NCI-H2029 (cell line): ENCODE results near the gene TCFL5.
"Not testable (repeated sequence)": the region's sequence is repeated elsewhere in the genome, so short reads cannot be mapped to it uniquely, and the experiment has no call there.

ENCODE experiments used
- DNase-seq: peaks from one replicate; lab custom pipeline; 2025; lab: John Stamatoyannopoulos, UW

TCFL5 gene

DNA sequence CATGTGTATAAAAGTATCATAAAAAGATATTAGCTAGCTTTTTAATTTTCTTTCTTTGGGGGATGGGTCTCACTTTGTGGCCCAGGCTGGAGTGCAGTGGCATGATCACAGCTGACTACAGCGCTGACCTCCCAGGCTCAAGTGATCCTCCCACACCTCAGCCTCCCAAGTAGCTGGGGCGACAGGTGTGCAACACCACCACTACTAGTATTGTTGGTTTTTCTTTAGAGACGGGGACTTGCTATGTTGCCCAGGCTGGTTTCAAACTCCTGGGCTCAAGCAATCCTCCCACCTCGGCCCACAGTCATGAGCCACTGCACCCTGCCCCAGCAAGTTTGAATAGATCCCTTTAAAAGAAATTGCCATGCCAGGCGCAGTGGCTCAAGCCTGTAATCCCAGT, 6.5 kb downstream of the TCFL5 start:
- DNase-seq: no peak

DNA sequence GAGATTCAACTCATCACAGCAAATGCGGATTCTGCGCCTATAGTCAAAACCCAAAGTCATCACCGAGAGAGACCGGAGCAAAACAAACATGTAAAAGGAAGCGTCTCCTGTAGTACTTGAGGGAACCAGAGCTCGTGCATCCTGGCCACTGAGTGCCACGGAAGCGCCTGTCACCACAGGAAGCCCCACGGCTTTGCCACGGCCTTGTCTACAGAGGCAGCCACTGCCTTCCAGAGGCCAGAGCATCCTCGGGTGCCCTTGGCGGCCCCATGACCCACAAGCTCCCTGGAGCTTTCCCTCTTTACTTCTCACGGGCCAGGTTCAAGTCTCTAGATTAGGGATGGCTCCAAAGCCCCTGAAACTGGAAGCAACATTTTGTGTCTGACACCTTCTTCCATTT, 7.5 kb downstream of the TCFL5 start:
- no peak for DNase-seq

DNA sequence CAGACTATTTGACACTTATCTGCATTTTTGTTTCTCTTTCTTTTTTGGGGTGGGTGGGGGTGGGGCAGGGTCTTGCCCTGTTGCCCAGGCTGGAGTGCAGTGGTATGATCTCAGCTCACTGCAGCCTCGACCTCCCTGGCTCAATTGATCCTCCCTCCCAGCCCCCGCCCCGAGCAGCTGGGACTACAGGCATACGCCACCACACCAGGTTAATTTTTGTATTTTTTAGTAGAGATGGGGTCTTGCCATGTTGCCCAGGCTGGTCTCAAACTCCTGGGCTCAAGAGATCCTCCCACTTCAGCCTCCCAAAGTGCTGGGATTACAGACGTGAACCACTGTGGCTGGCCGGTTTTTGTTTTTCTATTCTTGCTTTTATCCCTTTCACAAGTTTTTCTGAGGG, 8.3 kb downstream of the TCFL5 start:
- not testable (repeated sequence) for DNase-seq

DNA sequence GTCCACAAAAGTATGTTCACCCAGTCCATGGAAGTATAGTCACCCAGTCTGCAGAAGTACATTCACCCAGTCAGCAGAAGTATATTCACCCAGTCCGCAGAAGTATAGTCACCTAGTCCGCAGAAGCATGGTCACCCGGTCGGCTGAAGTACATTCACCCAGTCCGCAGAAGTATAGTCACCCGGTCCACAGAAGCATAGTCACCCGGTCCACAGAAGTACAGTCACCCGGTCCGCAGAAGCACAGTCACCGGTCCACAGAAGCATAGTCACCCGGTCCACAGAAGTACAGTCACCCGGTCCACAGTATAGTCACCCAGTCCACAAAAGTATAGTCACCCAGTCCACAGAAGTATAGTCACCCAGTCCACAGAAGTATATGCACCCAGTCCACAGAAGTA, 8.8 kb downstream of the TCFL5 start:
- DNase-seq: no peak

DNA sequence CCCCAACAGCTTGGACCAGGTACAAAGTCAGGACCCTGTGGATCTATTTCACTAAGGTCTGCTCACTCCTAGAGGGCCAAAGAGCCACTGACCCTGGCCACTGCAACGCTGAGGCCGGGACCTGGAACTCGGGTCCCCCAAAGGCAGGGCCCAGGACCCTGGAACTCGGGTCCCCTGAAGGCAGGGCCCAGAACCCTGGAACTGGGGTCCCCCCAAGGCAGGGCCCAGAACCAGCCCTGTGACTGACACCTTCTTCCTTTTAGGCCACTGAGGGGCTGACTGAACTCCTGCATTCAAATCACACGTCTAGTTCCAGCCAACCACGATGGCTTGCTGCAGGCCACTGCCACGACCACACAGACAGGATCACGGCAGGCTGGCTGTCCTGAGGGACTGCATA, 9.4 kb downstream of the TCFL5 start:
- no peak for DNase-seq

DNA sequence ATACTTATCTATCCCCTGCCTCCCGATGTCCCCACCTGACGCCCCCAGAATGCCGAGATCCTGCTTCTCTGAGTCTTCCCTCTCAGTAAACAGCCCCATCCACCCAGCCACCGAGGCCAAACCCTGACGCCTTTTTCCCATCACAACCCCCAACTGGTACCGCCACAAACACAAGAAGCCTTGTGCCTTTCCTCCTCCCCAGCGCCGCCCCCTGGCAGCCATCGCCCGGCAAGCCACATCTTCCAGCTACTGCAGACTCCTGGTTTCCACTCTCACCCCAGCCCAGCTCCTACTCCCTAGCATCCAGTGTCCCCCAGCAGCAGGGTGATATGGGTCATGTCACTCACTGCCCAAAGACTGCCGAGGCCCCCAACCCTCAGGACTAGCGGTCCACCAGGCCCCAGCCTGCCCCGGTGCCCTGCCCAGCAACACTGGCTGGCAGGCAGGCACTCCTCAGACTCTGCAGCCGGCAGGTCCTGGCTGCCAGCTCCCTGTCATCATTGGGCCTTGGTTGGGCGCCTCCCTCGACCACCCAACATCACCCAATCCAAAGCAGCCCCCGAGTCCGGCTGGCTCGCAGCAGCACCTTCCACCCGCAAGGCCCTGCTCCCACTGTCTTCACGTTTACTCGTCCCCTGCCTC, 11.2 kb downstream of the TCFL5 start:
- DNase-seq: no peak

DNA sequence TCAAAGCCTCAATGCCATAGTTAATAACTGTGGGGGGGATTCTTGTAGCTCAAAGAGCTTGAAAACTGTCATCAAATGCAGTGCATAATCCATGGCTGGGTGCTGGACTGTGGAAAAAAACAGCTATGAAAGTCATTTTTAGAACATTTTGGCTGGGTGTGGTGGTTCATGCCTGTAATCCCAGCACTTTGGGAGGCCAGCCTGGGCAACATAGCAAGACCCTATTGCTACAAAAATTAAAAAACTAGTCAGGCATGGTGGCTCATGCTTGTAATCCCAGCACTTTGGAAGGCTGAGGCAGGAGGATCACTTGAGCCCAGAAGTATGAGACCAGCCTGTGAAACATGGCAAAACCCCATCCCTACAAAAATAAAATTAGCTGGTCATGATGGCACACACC, 12.2 kb downstream of the TCFL5 start:
- DNase-seq: no peak

DNA sequence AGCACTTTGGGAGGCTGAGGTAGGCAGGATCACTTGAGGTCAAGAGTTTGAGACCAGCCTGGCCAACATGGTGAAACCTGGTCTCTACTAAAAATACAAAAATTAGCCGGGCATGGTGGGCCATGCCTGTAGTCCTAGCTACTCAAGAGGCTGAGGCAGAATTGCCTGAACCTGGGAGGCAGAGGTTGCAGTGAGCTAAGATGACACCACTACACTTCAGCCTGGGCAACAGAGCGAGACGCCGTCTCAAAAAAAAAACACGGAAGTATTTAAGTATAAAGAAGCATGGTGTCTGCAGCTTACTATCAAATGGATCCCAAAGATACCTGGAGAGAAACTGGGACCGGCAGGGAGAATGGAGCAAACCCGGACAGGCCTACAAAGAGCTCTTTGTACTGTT, 12.7 kb downstream of the TCFL5 start:
- DNase-seq: not testable (repeated sequence)

DNA sequence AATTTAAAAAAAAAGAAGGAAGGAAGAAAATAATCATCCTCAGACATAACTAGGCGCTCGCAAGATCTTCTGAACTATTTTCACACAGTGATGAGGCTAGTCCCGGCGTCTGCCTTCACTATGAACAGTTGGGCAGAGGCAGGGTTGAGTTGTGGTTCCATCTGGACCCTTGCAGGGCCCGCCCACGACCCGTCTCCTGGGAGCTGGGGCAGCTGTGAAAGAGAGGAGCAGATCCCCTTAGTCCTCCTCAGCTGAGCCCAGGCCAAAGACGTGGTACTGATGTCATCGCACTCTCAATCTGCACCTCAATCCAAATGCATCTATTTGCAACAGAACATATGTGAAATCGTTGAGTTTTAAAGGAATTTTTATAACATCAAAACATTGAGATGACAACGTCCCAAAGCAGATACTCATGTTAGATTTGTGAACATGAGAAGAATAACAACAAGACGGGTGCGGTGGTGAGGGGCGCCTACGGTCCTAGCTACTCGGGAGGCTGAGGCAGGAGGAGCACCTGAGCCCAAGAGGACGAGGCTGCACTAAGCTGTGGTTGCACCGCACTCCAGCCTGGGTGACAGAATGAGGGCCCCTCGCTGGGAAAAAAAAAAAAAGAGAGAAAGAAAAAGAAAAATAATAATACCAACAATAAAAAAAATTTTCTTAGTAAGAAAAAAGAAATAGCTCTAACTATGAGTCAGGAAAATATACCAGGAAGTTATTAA, 15.3 kb downstream of the TCFL5 start:
- no peak for DNase-seq

DNA sequence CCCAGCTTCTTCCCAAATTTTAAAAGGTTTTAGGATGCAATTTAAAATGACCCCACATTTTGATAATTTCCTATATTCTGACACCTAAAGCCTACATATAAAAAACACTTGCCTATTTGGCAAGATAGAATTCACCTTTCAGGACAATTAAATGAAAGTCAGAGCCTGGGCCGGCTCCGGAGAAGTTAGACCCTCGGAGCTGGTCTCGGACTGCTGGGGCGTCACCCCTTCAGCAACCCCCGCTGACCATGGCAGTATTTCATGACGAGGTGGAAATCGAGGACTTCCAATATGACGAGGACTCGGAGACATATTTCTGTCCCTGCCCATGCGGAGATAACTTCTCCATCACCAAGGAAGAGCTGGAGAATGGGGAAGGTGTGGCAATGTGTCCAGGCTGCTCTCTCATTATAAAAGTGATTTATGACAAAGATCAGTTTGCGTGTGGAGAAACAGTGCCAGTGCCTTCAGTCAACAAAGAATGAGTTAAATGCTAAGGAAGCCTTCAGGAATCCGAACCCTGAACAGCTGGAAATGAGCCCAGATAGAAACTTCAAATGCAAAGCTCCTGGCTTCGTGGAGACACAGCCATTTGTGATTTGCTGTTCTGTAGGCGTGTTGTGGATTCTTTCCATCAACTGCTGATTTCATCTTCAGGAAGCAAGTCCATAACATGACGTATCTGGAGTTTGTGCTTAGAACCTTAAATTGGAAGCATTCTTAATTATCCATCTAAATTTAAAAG, 16.0 kb downstream of the TCFL5 start:
- DNase-seq: no peak

DNA sequence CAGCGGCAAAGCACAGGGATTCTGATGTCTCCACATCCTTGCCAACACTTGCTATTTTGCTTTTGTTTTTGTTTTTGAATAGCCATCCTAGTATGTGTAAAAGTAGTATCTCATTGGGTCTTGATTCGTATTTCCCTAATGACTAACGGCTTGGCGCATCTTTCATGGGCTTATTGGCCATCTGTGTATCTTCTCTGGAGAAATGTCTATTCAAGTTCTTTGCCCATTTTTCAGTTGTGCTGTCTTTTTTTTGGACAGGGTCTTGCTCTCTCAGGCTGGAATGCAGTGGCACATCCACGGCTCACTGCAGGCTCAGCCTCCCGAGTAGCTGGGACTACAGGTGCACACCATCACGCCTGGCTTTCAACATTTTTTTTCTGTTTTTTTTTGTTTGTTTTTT, 17.4 kb downstream of the TCFL5 start:
- DNase-seq: no peak

DNA sequence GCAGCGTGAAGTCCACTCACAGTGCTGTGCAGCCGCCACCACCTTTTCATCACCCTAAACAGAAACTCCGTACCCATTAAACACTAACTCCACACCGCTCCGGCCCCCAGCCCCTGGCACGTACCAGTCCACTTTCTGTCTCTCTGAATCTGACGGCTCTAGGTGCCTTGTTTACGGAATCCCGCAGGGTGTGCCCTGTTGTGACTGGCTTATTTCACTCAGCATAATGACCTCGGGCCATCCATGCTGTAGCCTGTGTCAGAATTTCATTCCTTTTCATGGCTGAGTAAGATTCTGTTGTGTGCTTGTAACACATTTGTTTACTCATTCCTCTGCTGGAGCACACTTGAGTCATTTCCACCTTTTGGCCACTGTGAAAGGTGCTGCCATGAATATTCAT, 18.0 kb downstream of the TCFL5 start:
- DNase-seq: no peak

DNA sequence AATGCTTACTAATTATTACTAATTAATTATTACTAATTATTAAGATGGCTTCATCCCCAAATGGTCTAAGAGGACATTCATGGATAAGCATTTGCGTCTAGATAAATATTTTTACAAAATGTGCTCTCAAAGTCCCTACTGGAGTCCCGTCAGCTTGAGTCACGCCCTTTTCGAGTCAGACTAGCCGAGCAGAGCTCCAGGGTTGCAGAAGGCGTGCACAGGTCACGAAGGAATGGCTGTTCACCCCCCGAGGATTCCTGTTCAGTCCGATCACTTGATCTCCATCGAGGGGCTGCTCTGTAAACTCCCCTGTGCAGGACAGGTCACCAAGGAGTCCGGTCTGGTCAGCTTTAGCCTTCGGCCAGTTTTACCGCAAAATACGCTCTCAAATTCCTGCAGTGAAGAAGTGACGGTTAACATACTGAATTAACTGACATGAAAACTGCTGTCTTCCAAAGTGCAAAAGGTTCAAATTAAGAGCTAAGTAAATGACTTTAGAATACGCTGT, 19.9 kb downstream of the TCFL5 start:
- DNase-seq: no peak

DNA sequence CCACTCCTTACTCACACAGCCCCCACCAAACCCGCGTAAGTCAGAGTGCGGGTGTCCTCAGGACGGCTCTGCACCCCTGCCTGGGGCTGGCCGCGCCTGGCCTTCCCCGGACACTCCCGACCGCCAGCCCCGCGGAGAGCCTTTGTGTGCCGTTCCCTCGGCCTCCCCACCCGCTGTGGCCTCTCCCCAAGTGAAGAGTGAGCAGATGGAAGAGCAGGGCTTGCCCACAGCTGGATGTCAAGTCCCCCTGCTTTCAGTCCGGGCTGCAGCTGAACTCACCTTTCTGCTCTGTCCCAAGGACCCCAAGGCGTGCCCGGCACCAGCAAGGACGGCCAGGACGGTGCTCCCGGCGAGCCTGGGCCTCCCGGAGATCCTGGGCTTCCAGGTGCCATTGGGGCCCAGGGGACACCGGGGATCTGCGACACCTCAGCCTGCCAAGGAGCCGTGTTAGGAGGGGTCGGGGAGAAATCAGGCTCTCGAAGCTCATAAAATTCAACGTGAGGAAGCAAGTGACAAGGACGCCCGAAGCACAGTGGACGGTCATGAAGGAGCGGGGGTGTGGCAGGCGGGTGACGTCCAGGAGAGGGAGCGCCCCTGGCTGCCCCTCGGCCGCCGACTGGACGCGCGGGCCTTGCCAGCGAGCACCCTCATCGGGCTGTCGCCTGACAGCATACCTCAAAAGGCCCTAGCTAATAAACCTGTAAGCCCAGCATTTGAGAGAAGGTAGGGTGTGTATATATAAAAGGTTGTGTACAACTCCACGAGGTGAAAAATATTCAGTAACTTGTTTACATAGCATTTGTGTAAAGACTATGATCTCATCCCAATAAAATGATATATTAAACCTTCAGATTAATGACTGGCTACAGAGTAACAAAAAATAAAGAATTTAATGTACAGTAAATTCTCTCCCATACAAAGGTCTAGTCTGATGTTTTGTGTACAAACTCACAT, 21.1 kb downstream of the TCFL5 start:
- no peak for DNase-seq

DNA sequence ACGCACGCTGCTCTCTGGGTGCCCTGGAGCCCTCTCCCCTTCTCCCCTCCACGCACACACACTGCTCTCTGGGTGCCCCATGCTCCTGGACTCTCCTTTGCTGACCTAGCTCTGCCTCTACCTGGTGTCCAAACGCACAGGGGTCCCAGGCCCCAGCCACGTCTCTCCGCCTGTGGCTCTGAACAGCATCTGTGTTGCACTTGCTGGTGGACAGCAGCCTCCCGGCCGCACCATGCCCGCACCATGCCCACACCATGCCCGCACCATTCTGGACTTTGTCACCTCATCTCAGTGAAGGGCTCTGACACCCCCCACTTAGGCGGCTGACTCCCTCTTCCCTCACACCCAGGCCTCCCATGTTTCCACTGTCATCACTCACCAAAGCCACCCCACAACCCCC, 21.8 kb downstream of the TCFL5 start:
- DNase-seq: no peak

DNA sequence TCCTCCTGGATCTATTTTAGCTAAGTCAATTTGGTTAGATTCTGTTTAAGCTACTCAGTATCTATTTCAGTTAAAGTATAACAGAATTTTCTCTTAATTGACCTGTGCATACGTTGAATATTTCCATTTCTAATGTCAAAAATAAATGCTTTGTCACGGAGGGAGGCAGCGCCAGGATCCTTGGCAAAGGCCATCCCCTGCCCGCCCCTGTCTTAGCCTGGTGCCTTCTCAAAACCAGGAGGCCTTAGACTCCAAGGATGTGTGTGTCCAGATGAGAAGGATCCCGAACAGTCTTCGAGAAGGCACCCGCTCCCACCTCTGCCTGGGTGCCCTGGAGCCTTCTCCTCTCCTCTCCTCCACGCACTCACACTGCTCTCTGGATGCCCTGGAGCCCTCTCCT, 22.4 kb downstream of the TCFL5 start:
- no peak for DNase-seq

DNA sequence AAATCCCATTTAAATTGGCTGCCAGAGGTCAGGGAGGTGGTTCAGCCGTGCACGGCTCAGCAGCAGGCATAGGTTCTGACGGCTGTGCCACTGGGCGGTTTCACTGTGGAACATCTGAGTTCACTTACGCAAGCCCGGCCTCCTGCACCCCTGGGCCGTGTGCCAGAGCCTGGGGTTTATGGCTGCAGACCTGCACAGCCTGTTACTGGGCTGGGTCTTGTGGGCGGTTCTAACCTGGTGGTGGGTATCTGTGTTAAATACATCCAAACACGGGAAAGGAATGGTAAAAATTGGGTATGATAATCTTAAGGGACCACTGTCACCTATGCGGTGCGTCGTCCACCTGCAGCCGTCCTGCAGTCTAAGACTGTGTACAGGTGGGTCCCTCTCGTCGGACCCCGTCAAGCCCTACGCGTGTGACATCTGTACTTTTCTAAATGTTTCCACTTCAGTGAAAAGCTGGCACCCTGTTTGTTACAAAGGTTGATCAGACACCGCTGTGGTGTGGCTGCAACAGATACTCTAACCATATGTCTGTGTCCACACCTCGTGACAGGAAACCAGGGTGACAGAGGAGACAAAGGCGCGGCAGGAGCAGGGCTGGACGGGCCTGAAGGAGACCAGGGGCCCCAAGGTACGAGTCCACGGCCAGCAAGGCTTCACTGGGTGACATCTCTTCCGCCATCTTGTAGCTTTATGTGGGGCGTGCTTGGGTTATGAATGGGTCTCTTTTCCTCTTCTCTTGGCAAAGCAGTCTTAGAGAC, 23.3 kb downstream of the TCFL5 start:
- DNase-seq: peak; percentile 65

DNA sequence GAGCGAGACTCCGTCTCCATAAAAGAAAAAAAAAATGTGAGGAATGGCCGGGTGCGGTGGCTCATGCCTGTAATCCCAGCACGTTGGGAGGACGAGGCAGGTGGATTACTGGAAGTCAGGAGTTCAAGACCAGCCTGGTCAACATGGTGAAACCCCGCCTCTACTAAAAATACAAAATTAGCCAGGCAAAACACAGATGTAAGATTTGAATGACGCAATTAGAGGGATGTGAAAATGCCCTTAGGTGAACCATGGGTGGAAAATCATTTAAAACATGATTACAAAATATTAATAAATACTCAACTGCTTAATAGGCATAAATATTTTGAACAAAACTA, 23.9 kb downstream of the TCFL5 start:
- no peak for DNase-seq

DNA sequence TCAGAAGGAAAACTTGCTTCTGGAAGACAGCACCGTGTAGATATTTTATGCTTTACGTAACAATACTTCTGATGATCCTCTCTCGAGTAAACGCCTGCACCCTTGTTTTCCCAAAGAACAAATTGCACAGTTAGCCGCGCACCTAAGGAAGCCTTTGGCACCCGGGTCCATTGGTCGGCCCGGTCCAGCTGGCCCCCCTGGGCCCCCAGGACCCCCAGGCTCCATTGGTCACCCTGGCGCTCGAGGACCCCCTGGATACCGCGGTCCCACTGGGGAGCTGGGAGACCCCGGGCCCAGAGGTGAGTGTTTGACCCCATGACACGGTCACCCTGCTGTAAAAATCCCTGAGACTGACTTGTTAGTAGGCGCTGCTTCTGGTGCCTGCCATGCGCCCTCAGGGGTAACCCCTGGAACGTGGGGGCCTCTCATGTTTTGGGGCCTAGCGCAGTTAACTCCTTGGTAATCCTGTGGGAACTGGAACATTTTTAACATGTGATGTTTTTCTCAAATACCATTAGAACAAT, 24.6 kb downstream of the TCFL5 start:
- DNase-seq: no peak

DNA sequence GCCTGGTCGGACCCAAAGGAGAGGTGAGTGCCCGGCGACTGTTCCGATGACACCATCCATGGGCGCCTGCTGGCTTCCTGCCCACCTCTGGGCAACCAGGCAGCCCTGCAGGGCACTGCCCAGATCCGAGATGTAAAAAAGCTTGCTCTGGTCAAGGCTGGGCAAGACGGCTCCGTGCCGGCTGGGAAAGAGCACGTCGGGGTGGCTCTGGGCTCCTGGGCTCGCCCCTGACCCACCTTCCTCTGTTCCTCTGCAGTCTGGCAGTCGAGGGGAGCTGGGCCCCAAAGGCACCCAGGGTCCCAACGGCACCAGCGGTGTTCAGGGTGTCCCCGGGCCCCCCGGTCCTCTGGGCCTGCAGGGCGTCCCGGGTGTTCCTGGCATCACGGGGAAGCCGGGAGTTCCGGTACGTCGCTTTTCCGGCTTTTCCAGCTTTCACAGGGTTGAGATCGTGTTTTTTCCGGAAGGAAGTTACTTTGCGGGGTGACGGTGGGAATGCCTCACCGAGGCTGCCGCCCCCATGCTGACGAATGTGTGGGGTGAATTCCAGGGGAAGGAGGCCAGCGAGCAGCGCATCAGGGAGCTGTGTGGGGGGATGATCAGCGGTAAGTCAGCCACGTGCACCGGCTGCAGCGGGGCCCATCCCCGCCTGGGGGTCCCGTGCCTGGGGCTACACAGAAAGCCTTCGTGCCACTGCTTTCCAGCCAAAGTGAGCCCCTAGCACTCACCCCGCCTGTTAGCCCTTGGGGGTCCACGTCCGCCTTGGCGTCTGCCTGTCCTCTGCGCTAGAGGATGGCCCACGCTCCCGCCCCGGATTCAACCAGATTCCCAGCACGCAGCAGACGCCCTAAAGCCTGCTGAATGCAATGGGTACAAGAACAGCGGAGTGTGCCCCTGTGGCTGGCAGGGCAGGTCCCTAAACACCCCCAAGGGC, 25.4 kb downstream of the TCFL5 start:
- DNase-seq: no peak
